GM12878 (cell line): ENCODE data around the gene CDC45. TPM values are rescaled to one million over a fixed set of nuclear protein-coding genes. Genes with fewer than 3 reads are reported as not detected.

ENCODE experiments used
- ATAC-seq: fragments of 200-7000 bp; cut with Tn5 transposase; 3 replicates; pipeline ENCODE4 v1.9.1; 2020; ENCODE audit warnings: mild to moderate bottlenecking, moderate library complexity
- BruUV-seq: library from RNA; stranded (reverse); fragments of 400-500 nt; replicated peaks from 2 replicates; lab custom pipeline; 2021; lab: Mats Ljungman, UMichigan
- CTCF ChIA-PET: fragments of 300-600 bp; sonication (Branson Sonifier 250); formaldehyde crosslinking; extraction: SDS; loops from one replicate; lab custom pipeline; 2021; ENCODE audit warnings: inconsistent platforms; lab: Yijun Ruan, JAX
- POLR2A ChIA-PET: fragments of 350-600 bp; formaldehyde crosslinking; extraction: SDS; loops from one replicate; lab custom pipeline; 2021; ENCODE audit warnings: inconsistent platforms; lab: Charles Lee
- RAD21 ChIA-PET: fragments of 300-600 bp; sonication (Branson Sonifier 250); formaldehyde crosslinking; loops from one replicate; lab custom pipeline; 2023; ENCODE audit warnings: antibody characterized with exemption; ENCODE audit not compliant: unreplicated experiment; lab: Charles Lee
- SMC1A ChIA-PET: fragments of 300-600 bp; sonication (Branson Sonifier 250); formaldehyde crosslinking; loops from one replicate; lab custom pipeline; 2023; ENCODE audit not compliant: unreplicated experiment, uncharacterized antibody; lab: Charles Lee
- DNase-seq: peaks from one replicate; pipeline ENCODE4 v3.0.0-alpha.2; 2011; ENCODE audit warnings: low read depth, low spot score
- FAIRE-seq: peaks from 3 replicates; lab custom pipeline; 2011; peaks lifted over from hg19 to GRCh38; lab: Jason Lieb, UNC
- H2AFZ ChIP-seq: 2 replicates; pipeline ENCODE4 v1.6.0; 2011; ENCODE audit warnings: low read depth, low read length, control low read depth; ENCODE audit not compliant: control insufficient read depth
- H3K27ac ChIP-seq: 2 replicates; pipeline ENCODE4 v1.5.1; 2011; ENCODE audit warnings: control low read depth; ENCODE audit not compliant: control insufficient read depth, insufficient read depth
- H3K27me3 ChIP-seq, 2 experiments: replicated peaks in 1 of 2; 2 replicates each; pipeline versions ENCODE4 v1.6.0 to v1.6.1; 2011; ENCODE audit warnings: low read length in 1 of 2; ENCODE audit not compliant: control insufficient read depth in 2 of 2, insufficient read depth in 2 of 2
- H3K36me3 ChIP-seq, 2 experiments: 2 replicates each; pipeline ENCODE4 v1.5.1; 2011; ENCODE audit warnings: low read length in 1 of 2; ENCODE audit not compliant: control insufficient read depth in 2 of 2, insufficient read depth in 2 of 2
- H3K4me1 ChIP-seq: 2 replicates; pipeline ENCODE4 v1.6.1; 2011; ENCODE audit warnings: mild to moderate bottlenecking, low read length, moderate library complexity, mixed read lengths; ENCODE audit not compliant: control insufficient read depth, insufficient read depth
- H3K4me2 ChIP-seq: 2 replicates; pipeline ENCODE4 v1.6.0; 2011; ENCODE audit warnings: control low read depth; ENCODE audit not compliant: control insufficient read depth, insufficient read depth
- H3K4me3 ChIP-seq: fragments of 200-600 bp; sonication (generic); 2 replicates; pipeline ENCODE4 v1.5.1; 2016
- H3K79me2 ChIP-seq: 2 replicates; pipeline ENCODE4 v1.6.0; 2011; ENCODE audit warnings: low read length; ENCODE audit not compliant: control insufficient read depth, insufficient read depth
- H3K9ac ChIP-seq: 2 replicates; pipeline ENCODE4 v1.8.0; 2011; ENCODE audit warnings: low read length, control low read depth, mixed read lengths; ENCODE audit not compliant: control insufficient read depth, insufficient read depth
- H3K9me3 ChIP-seq: replicated peaks from 3 replicates; pipeline ENCODE4 v1.5.1; 2011; ENCODE audit warnings: mild to moderate bottlenecking, low read length; ENCODE audit not compliant: control insufficient read depth, insufficient read depth
- H4K20me1 ChIP-seq: 2 replicates; pipeline ENCODE4 v1.6.0; 2011; ENCODE audit not compliant: control insufficient read depth, insufficient read depth
- EZH2 ChIP-seq: IDR thresholded peaks from 2 replicates; pipeline ENCODE4 v1.6.1; 2012; ENCODE audit warnings: low read depth, mild to moderate bottlenecking, control low read depth, inconsistent platforms, low read length, borderline replicate concordance; ENCODE audit not compliant: control insufficient read depth
- KAT2A ChIP-seq: conservative IDR thresholded peaks from 2 replicates; pipeline ENCODE4 v1.6.1; 2011; ENCODE audit warnings: low read depth, low read length; ENCODE audit not compliant: control insufficient read depth
- MTA3 ChIP-seq: IDR thresholded peaks from 2 replicates; pipeline ENCODE4 v1.6.1; 2012; ENCODE audit warnings: low read length, inconsistent platforms, borderline replicate concordance
- POLR2AphosphoS2 ChIP-seq: IDR thresholded peaks from 2 replicates; pipeline ENCODE4 v1.6.1; 2011; ENCODE audit warnings: low read depth, mild to moderate bottlenecking, low read length, improper control_type of control experiment, moderate library complexity
- RFX5 ChIP-seq: IDR thresholded peaks from 2 replicates; pipeline ENCODE4 v1.6.1; 2011; ENCODE audit warnings: low read depth, low read length, improper control_type of control experiment
- SRF ChIP-seq, 2 experiments: IDR thresholded peaks; 2 replicates each; pipeline ENCODE4 v1.6.1; 2011; ENCODE audit warnings: low read depth in 2 of 2, low read length in 2 of 2, mild to moderate bottlenecking in 1 of 2, moderate library complexity in 1 of 2
- WGBS: methylation state at CpG from one replicate; pipeline ENCODE4 v1.1.6; 2016; ENCODE audit warnings: low lambda C conversion rate; ENCODE audit not compliant: insufficient replicate concordance, insufficient coverage; ENCODE audit errors: missing lambda C conversion rate; 5-methylcytosine and 5-hydroxymethylcytosine counted together
- in situ Hi-C: fragments of 300-500 bp; cut with MboI; formaldehyde crosslinking; loops from 9 replicates; pipeline ENCODE4 v1.14.3; 2018; ENCODE audit warnings: mixed read lengths
- intact Hi-C: fragments of 100-400 bp; cut with micrococcal nuclease; formaldehyde crosslinking; loops from one replicate; pipeline ENCODE4 v1.14.2; 2022; ENCODE audit not compliant: unreplicated experiment
- polyA plus RNA-seq, 11 experiments: library from polyadenylated mRNA; depleted of rRNA in 4 of 11; unstranded in 6 of 11; stranded (reverse) in 5 of 11; fragments of >200 nt; fragmentation: Nextera tagmentation in 4 of 11; fragmentation: Illumina TruSeq in 1 of 11; extraction: Ambion mirVana in 4 of 11; extraction: Trizol in 1 of 11; gene quantifications; 1 replicate in 1 of 11; 2 replicates in 10 of 11; pipeline versions ENCODE4 v1.2.1 to v1.2.3, GENCODE V29; 2011 to 2016; ENCODE audit warnings: inconsistent platforms in 2 of 11, missing spikeins in 2 of 11, low read depth in 1 of 11
- total RNA-seq, 4 experiments: library from RNA; depleted of rRNA in 3 of 4; stranded (reverse); fragments of >200 nt in 3 of 4; fragmentation: Illumina TruSeq in 1 of 4; extraction: Trizol in 1 of 4; gene quantifications; 2 replicates each; pipeline versions ENCODE4 v1.2.1 to v1.2.3, GENCODE V29; 2013 to 2021
- TF ChIP-seq, protein P1 (sequence below): fragments of 150-350 bp; IDR thresholded peaks from 2 replicates; pipeline ENCODE4 v1.6.1; 2014; ENCODE audit warnings: mild to moderate bottlenecking, low read depth, low read length
- TF ChIP-seq, protein P2 (sequence below): IDR thresholded peaks from 2 replicates; pipeline ENCODE4 v1.6.1; 2011; ENCODE audit warnings: low read depth, mild to moderate bottlenecking, low read length, moderate library complexity, borderline replicate concordance; ENCODE audit errors: extremely low read depth

CDC45 gene
- total and polyA plus RNA-seq, 10 of the 15 experiments (the other 5 are each of a cell fraction or from before 2014, with no cell fraction given): 40.8 to 88.5 (median 54.2) TPM

GRCh38 chr22:19478045-19478900 is 1.4 kb upstream of the CDC45 start:
- Histone ChIP-seq H3K27ac (peak overlapping the region; percentile 97), H3K4me2 (peak overlapping the region; percentile 79), H3K27me3 (no peaks in the 10 kb centered on the region), H3K9me3 (no peaks in the 10 kb centered on the region), H3K4me1 (no peaks in the 10 kb centered on the region), H3K9ac (peak overlapping the region; percentile 80), H3K4me3 (peak overlapping the region; percentile 97), H3K79me2 (peaks cover 39% of the 10 kb centered on the region), H2AFZ (peak overlapping the region; percentile 97), H4K20me1 (no peaks in the 10 kb centered on the region; the same call in 1 of the 2 replicates), H3K36me3 (peaks cover 9 to 14% of the 10 kb centered on the region in 2 experiments; a peak in 2 of 4 replicates)
- in situ Hi-C loops (no loop called here), intact Hi-C loops (loop anchor here (2.0 to 10.0 kb wide), 3 partner anchors 29 to 183 kb away; partner anchors contain the start of gene CLTCL1)
- TF ChIP-seq KAT2A (no peak), SRF (IDR thresholded peaks at IDR 0.05; ENCODE audit: low read depth in 2 of 2, low read length in 2 of 2) (no peak), EZH2 (no peak), MTA3 (no peak), RFX5 (no peak), POLR2AphosphoS2 (no peak)
- TF ChIP-seq, protein P1, sequence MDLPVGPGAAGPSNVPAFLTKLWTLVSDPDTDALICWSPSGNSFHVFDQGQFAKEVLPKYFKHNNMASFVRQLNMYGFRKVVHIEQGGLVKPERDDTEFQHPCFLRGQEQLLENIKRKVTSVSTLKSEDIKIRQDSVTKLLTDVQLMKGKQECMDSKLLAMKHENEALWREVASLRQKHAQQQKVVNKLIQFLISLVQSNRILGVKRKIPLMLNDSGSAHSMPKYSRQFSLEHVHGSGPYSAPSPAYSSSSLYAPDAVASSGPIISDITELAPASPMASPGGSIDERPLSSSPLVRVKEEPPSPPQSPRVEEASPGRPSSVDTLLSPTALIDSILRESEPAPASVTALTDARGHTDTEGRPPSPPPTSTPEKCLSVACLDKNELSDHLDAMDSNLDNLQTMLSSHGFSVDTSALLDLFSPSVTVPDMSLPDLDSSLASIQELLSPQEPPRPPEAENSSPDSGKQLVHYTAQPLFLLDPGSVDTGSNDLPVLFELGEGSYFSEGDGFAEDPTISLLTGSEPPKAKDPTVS: no peak
- TF ChIP-seq, protein P2, sequence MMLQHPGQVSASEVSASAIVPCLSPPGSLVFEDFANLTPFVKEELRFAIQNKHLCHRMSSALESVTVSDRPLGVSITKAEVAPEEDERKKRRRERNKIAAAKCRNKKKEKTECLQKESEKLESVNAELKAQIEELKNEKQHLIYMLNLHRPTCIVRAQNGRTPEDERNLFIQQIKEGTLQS: no peak
- no peak for ATAC-seq
- CTCF ChIA-PET: interaction anchor here (0.7 to 3.2 kb wide), 23 partner anchors 12 to 363 kb away, joined by 3 to 36 read pairs (median 3); partner anchors contain the start of genes ESS2 and SLC25A1
- FAIRE-seq: no peak
- under 1% methylated on average over 31 of the region's 31 CpGs for WGBS
- BruUV-seq: TSS peak; percentile 61
- RAD21 ChIA-PET: interaction anchor here (0.8 to 3.6 kb wide), 7 partner anchors 27 to 334 kb away, joined by 3 to 25 read pairs (median 12); partner anchors contain the start of genes ESS2, HIRA, MRPL40 and SLC25A1
- DNase-seq: no peak
- POLR2A ChIA-PET: interaction anchor here (0.8 to 1.4 kb wide), 4 partner anchors 46 to 378 kb away, joined by 3 read pairs; partner anchors contain the start of gene HIRA
- SMC1A ChIA-PET: interaction anchor here (0.6 to 3.8 kb wide), 13 partner anchors 13 to 299 kb away, joined by 3 to 19 read pairs (median 4); partner anchors contain the start of genes HIRA, MRPL40 and SLC25A1
